COLO668 (cell line): ENCODE data around the gene MAP4K4.

Experiments
- DNase-seq: peaks from one replicate; lab custom pipeline; 2025; ENCODE audit not compliant: unreplicated experiment; lab: John Stamatoyannopoulos, UW

Gene MAP4K4

GRCh38 chr2:101697124-101698013 lies at the start of gene MAP4K4:
TSS of gene MAP4K4 (plus strand) at chr2:101697707. CDS start at chr2:101698081, 374 bp downstream.
- peak; percentile 79 for DNase-seq

- no peak for DNase-seq
Measured at GRCh38 chr2:101653469-101653868, 44.0 kb upstream of the MAP4K4 start.

GRCh38 chr2:101655702-101656422 lies 41.6 kb upstream of the MAP4K4 start:
- no peak for DNase-seq

- DNase-seq, result no peak
Measured at GRCh38 chr2:101657787-101658186, 39.7 kb upstream of the MAP4K4 start.

GRCh38 chr2:101658387-101658786 lies 39.1 kb upstream of the MAP4K4 start:
- DNase-seq, result no peak

GRCh38 chr2:101665312-101665711 lies 32.2 kb upstream of the MAP4K4 start:
- DNase-seq, result no peak

- DNase-seq, result no peak
Measured at GRCh38 chr2:101667823-101668222, 29.7 kb upstream of the MAP4K4 start.

GRCh38 chr2:101672047-101672446 lies 25.5 kb upstream of the MAP4K4 start:
- no peak for DNase-seq

GRCh38 chr2:101673920-101674319 lies 23.6 kb upstream of the MAP4K4 start:
- no peak for DNase-seq

- no peak for DNase-seq
Measured at GRCh38 chr2:101675512-101675911, 22.0 kb upstream of the MAP4K4 start.

- no peak for DNase-seq
Measured at GRCh38 chr2:101676674-101677073, 20.8 kb upstream of the MAP4K4 start.

- DNase-seq, result no peak
Measured at GRCh38 chr2:101677658-101678057, 19.8 kb upstream of the MAP4K4 start.

GRCh38 chr2:101678379-101678778 lies 19.1 kb upstream of the MAP4K4 start:
- no peak for DNase-seq

- no peak for DNase-seq
Measured at GRCh38 chr2:101679037-101679726, 18.3 kb upstream of the MAP4K4 start.

GRCh38 chr2:101679801-101680487 lies 17.6 kb upstream of the MAP4K4 start:
- DNase-seq, result no peak

- DNase-seq, result no peak
Measured at GRCh38 chr2:101682311-101682710, 15.2 kb upstream of the MAP4K4 start.

GRCh38 chr2:101684313-101684712 lies 13.2 kb upstream of the MAP4K4 start:
- DNase-seq, result no peak

- no peak for DNase-seq
Measured at GRCh38 chr2:101688261-101688660, 9.2 kb upstream of the MAP4K4 start.

- DNase-seq, result no peak
Measured at GRCh38 chr2:101689114-101689825, 8.2 kb upstream of the MAP4K4 start.

GRCh38 chr2:101690547-101691152 lies 6.9 kb upstream of the MAP4K4 start:
- no peak for DNase-seq
